Choroid plexus epithelial cell (primary cell): ENCODE measurements around the gene SOX5.

Experiments used
- DNase-seq: peaks from one replicate; pipeline ENCODE4 v3.0.0-alpha.2; 2010; ENCODE audit warnings: low read depth
- H3K4me3 ChIP-seq: 2 replicates; pipeline ENCODE4 v1.5.1; 2011; ENCODE audit warnings: low read depth, mild to moderate bottlenecking, control low read depth, low read length, moderate library complexity
- CTCF ChIP-seq: conservative IDR thresholded peaks from 2 replicates; pipeline ENCODE4 v1.5.1; 2011; ENCODE audit warnings: low read depth, mild to moderate bottlenecking, control low read depth, inconsistent platforms, low read length, moderate library complexity

Gene SOX5

GRCh38 chr12:23911574-23911973 lies 37.9 kb downstream of the SOX5 start:
- no peak for TF ChIP-seq CTCF
- no peak overlapping the region for H3K4me3 ChIP-seq
- no peak for DNase-seq

- no peak for DNase-seq
- TF ChIP-seq CTCF = no peak
Measured at GRCh38 chr12:23909551-23909950, 39.9 kb downstream of the SOX5 start.

GRCh38 chr12:23906329-23906728 lies 43.1 kb downstream of the SOX5 start:
- DNase-seq = peak; percentile 63
- H3K4me3 ChIP-seq = no peak overlapping the region
- no peak for TF ChIP-seq CTCF

More at GRCh38 chr12:23909551-23909950, 39.9 kb downstream of the SOX5 start:
- no peak overlapping the region for H3K4me3 ChIP-seq

- DNase-seq = peak; percentile 34
- no peak overlapping the region for H3K4me3 ChIP-seq
- TF ChIP-seq CTCF = no peak
Measured at GRCh38 chr12:23899434-23899833, 50.0 kb downstream of the SOX5 start.

GRCh38 chr12:23898121-23898520 lies 51.3 kb downstream of the SOX5 start:
- no peak for DNase-seq
- no peak for TF ChIP-seq CTCF
- no peak overlapping the region for H3K4me3 ChIP-seq

GRCh38 chr12:23895792-23896218 lies 53.7 kb downstream of the SOX5 start:
- DNase-seq = peak; percentile 10
- no peak overlapping the region for H3K4me3 ChIP-seq
- no peak for TF ChIP-seq CTCF

- peak; percentile 45 for DNase-seq
- TF ChIP-seq CTCF = no peak
- H3K4me3 ChIP-seq = no peak overlapping the region
Measured at GRCh38 chr12:23893611-23894010, 55.9 kb downstream of the SOX5 start.
